ENCODE results near the gene FILIP1. TPM values are rescaled to one million over a fixed set of nuclear protein-coding genes. Genes with fewer than 3 reads are reported as not detected.
A peak's percentile ranks its signal among the peaks of the same experiment; 100 is the strongest.

The FILIP1 gene
- total RNA-seq, 6 donors from 2014 or later: 16.7 to 31.7 (median 21.7) TPM

DNA sequence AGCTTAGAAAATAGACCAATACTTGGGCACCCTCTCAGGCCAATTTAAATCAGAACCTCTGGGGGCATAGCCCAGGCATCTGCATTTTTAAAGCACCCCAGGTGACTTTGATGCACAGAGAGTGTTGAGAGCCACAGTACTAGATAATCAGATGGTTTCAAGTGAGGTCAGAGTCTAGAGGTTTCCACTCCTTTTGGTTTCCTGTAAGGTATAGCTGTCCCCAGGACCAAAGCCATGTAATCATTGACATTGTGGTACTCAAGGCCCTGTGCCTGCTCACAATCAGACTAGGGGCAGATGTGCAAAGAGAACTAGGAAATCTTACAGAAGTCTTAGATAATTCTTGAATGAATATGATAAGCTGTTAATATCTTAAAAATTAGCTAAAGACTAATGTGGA, 9.1 kb downstream of the FILIP1 start:
- no peak overlapping the region for H3K4me3 ChIP-seq

DNA sequence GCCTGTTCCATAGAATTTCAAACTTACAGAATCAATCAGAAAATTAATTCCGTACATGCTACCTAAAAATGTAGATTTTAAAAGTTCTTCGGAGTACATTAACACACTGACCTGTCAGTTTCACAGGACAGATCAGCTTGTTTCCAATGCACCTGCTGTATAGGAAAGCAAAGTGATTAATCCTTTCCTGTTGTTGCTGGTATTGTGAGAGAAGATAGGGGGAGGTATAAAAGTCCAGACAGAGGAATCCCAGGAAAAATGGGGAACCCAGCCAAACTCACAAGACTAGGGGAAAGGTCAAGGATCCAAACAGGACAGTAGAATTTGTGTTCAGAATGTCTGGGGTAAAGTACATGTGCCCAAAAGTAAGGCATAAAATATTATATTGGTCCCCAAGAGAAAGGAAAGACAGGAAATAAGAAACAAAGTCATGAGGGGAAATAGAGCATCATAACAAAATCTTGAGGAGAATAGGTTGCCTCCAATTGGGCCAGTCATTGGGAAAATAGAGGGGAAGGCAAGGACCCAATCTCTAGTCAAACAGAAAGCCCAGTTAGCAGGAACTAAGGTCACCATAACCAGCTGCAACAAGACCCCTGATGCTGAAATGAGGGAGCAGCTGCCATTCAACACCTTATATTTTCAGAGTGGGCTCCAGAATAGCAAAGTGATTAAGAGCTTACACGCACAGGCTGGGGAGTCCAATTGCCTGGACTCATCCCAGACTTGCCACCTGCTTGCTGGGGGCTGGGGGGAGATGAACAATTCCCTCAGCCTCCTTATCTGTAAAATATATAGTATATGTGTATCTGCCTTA, 10.3 kb downstream of the FILIP1 start:
- peaks cover 5 to 27% (median 10%) of the 10 kb centered on the region in 4 donors for H3K4me1 ChIP-seq
- no peak for ATAC-seq (ENCODE audit: low FRiP score in 2 of 2)
- no peak for DNase-seq
- WGBS, 2 donors: 64 to 84% methylated on average over 3 of the region's 3 CpGs
- H3K36me3 ChIP-seq: no peaks in the 10 kb centered on the region
- H3K27ac ChIP-seq: no peak overlapping the region
- no peak overlapping the region for H3K4me3 ChIP-seq
- H3K27me3 ChIP-seq: no peaks in the 10 kb centered on the region
- H3K9me3 ChIP-seq: no peaks in the 10 kb centered on the region
- TF ChIP-seq CTCF (IDR thresholded peaks at IDR 0.05) (no peak), POLR2A (IDR thresholded peaks at IDR 0.05) (no peak), EP300 (IDR thresholded peaks at IDR 0.05) (no peak), POLR2AphosphoS5 (IDR thresholded peaks at IDR 0.05) (no peak)

More for the DNA sequence above, 9.1 kb downstream of the FILIP1 start:
- TF ChIP-seq EP300 (IDR thresholded peaks at IDR 0.05): no peak
- TF ChIP-seq CTCF (IDR thresholded peaks at IDR 0.05): no peak
- no peak for TF ChIP-seq POLR2A (IDR thresholded peaks at IDR 0.05)
- no peak for TF ChIP-seq POLR2AphosphoS5 (IDR thresholded peaks at IDR 0.05)
- no peak for DNase-seq
- ATAC-seq (ENCODE audit: low FRiP score in 2 of 2): no peak
- no peaks in the 10 kb centered on the region for H3K27me3 ChIP-seq
- peaks cover 5 to 29% (median 10%) of the 10 kb centered on the region in 4 donors for H3K4me1 ChIP-seq
- H3K36me3 ChIP-seq: no peaks in the 10 kb centered on the region
- H3K9me3 ChIP-seq: no peaks in the 10 kb centered on the region
- no peak overlapping the region for H3K27ac ChIP-seq

DNA sequence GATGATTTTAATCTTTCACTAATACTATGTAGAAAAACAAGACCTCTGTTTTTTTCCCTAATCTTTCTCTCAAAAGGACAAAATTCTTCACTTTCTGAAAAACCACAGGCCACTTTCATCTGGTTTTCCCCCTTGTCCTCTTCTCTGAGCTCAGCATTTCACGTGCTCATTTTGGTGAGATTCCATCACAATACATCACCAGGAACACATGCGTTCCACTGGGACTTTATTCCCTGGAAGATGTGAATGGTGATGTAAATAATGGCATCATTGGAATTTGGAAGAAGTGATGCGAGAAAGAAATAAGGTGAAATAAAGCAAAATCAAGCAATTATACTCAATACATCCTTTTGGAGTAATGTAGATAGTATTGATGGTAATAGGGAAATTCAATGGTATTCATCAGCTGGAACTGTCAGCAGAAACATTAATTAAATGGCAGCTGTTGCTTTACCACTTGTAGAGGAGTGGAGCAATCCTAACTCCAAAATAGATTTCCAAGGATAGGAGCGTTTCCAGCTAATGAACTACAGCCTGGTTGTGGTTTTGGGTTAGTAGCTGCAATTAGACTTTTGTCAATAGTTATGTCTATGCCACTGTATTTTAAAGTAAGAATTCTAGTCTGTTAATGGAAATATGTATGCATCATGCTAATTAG, 11.5 kb downstream of the FILIP1 start:
- H3K27ac ChIP-seq: peak overlapping the region in 1 of 4 donors; percentile 41
- no peaks in the 10 kb centered on the region for H3K9me3 ChIP-seq
- ATAC-seq (ENCODE audit: low FRiP score in 2 of 2) (peak in 1 of 2 donors; percentile 85), DNase-seq (no peak)
- no peak for TF ChIP-seq EP300 (IDR thresholded peaks at IDR 0.05)
- no peak for TF ChIP-seq POLR2A (IDR thresholded peaks at IDR 0.05)
- TF ChIP-seq POLR2AphosphoS5 (IDR thresholded peaks at IDR 0.05): no peak
- no peak for TF ChIP-seq CTCF (IDR thresholded peaks at IDR 0.05)
- no peaks in the 10 kb centered on the region for H3K27me3 ChIP-seq
- no peaks in the 10 kb centered on the region for H3K36me3 ChIP-seq
- H3K4me1 ChIP-seq: peaks cover 2 to 19% (median 6%) of the 10 kb centered on the region in 4 donors
- no peak overlapping the region for H3K4me3 ChIP-seq
- WGBS, 2 donors: 80 to 87% methylated on average over 4 of the region's 4 CpGs

DNA sequence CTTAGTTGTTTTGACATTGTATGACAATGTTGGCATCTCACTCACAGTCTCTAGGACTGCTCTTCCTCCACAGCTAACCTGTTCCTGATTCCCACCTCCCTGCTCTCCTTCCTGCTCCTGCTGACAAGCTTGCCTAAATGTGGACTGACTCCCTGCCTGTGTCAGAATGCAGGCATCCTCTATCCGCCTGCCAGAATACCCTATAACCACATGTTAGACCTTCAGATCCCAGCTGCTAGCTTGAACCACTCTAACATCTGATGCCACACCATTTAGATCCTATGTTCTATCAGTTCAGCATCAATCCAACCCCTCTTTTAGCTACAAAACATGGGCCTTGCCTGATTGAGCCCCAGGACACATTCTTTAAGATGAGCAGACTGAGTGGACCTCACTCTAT, 12.2 kb downstream of the FILIP1 start:
- no peaks in the 10 kb centered on the region for H3K9me3 ChIP-seq
- no peak for TF ChIP-seq POLR2A (IDR thresholded peaks at IDR 0.05)
- TF ChIP-seq CTCF (IDR thresholded peaks at IDR 0.05): no peak
- no peak for TF ChIP-seq POLR2AphosphoS5 (IDR thresholded peaks at IDR 0.05)
- H3K4me3 ChIP-seq: no peak overlapping the region
- ATAC-seq (ENCODE audit: low FRiP score in 2 of 2): peak in 1 of 2 donors; percentile 38
- peaks cover 0 to 18% (median 6%) of the 10 kb centered on the region in 4 donors for H3K4me1 ChIP-seq
- H3K36me3 ChIP-seq: no peaks in the 10 kb centered on the region
- no peaks in the 10 kb centered on the region for H3K27me3 ChIP-seq
- no peak for DNase-seq
- WGBS, 2 donors: 69 to 76% methylated on average over 1 of the region's 1 CpG
- peak overlapping the region in 2 of 4 donors; percentile 41 to 48 for H3K27ac ChIP-seq

All from upper lobe of left lung (tissue), 6 donors.